ENCODE measurements around the gene BCOR.

Gene BCOR

DNA sequence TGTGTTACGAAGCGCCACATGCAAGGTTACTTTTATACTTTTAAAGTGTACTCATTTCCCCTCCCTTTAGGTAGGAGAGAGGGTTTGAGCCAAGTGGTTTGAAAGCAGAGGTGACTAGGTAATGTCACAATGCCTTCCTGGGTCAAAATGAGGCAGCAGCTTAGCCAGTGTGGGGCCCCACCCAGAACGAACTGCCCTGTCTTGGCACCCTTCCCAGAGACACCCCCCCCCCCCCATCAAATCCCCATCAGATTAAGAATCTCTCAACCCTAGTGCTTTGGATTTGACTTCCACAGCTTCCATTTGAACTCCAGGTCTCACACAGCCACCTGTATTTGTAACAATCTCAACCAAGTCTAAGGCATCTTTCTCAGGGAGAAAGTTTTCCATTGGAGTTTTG is 31.1 kb downstream of the BCOR start:
- in situ Hi-C loops (cut with HindIII; ENCODE audit: low sequenced_read_pairs) = no loop called here

GRCh38 chrX:40065296-40066046 is 32.3 kb downstream of the BCOR start:
- in situ Hi-C loops (cut with HindIII; ENCODE audit: low sequenced_read_pairs) = no loop called here

GRCh38 chrX:40064055-40064597 is 33.6 kb downstream of the BCOR start:
- in situ Hi-C loops (cut with HindIII; ENCODE audit: low sequenced_read_pairs) = no loop called here

DNA sequence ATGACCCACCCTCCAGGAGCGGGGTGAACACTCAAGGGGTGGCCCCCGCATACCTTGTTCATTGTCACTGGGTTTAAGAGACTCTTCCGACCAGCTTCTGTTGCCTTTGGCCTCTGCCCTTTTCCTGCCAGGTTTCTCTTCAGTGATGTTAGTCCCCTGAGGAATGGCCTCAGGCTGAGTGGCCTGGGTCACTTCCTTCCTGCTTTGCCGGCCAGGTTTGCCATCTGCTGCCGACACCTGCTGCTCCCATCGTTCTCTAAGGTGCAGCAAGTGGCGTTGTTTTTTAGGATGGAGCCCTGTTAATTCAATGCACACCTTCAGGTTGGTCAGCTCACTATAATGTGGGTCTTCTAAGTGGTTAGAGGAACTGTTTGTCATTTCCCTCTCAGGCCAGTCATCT is 34.2 kb downstream of the BCOR start:
- in situ Hi-C loops (cut with HindIII; ENCODE audit: low sequenced_read_pairs) = no loop called here

- in situ Hi-C loops (cut with HindIII; ENCODE audit: low sequenced_read_pairs) = no loop called here
Observed at GRCh38 chrX:40062525-40063155, 35.1 kb downstream of the BCOR start.

DNA sequence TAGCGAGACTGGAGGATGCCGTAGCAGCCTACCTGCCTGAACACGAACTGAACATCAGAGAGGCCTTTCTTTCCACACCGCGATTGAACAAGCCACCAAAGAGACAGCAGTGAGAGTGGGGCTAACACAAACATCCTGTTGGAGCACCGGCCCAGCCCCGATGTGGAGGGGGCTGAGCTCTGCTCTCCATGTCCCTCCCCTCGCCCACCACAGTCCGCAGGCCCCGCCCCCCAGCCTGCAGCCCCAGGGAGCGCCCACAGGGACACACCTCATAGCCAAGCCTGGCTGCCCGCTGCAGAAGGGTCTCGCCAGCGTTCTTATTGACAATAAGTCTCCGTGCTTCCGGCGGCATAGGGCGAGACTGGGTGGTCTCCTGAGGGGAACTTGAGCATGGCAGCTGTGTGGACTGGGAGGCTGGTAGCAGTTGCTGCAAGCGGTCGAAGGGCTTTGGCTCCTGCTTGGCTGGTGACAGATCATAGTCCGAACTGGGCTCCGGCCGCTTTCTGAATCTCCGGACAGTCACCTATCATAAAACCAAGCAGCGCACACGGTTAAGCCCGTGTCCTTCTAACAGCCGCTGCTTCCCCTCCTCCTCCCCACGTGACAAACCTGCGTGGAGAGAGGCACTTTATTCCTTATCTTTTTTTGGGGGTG is 35.8 kb downstream of the BCOR start:
- in situ Hi-C loops (cut with HindIII; ENCODE audit: low sequenced_read_pairs) = no loop called here

- in situ Hi-C loops (cut with HindIII; ENCODE audit: low sequenced_read_pairs) = no loop called here
Observed at GRCh38 chrX:40061005-40061404, 36.8 kb downstream of the BCOR start.

GRCh38 chrX:40060356-40060845 is 37.4 kb downstream of the BCOR start:
- in situ Hi-C loops (cut with HindIII; ENCODE audit: low sequenced_read_pairs) = no loop called here

GRCh38 chrX:40058719-40059118 is 39.0 kb downstream of the BCOR start:
- in situ Hi-C loops (cut with HindIII; ENCODE audit: low sequenced_read_pairs) = no loop called here

GRCh38 chrX:40057405-40057804 is 40.4 kb downstream of the BCOR start:
- in situ Hi-C loops (cut with HindIII; ENCODE audit: low sequenced_read_pairs) = no loop called here

GRCh38 chrX:40056420-40056819 is 41.3 kb downstream of the BCOR start:
- in situ Hi-C loops (cut with HindIII; ENCODE audit: low sequenced_read_pairs) = no loop called here

GRCh38 chrX:40055495-40055894 is 42.3 kb downstream of the BCOR start:
- in situ Hi-C loops (cut with HindIII; ENCODE audit: low sequenced_read_pairs) = no loop called here

DNA sequence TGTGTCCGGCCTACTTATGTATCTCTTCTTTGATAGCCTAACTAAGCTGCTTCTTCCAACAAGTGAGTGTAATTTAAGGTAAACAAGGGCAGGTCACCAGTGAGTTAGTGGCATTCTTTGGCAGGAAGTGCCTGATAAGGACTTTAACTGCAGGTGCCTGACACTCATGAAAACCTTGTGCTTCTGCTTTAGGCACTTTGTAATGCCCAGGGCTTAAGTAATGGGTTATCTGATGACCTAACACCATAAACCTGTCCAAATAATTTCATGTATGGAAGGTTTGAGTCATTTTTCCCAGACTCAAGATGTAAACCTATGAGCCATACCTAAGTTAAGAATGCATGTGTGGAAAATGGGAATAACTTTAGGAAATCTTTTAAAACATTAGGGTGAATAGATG is 43.0 kb downstream of the BCOR start:
- in situ Hi-C loops (cut with HindIII; ENCODE audit: low sequenced_read_pairs) = no loop called here

DNA sequence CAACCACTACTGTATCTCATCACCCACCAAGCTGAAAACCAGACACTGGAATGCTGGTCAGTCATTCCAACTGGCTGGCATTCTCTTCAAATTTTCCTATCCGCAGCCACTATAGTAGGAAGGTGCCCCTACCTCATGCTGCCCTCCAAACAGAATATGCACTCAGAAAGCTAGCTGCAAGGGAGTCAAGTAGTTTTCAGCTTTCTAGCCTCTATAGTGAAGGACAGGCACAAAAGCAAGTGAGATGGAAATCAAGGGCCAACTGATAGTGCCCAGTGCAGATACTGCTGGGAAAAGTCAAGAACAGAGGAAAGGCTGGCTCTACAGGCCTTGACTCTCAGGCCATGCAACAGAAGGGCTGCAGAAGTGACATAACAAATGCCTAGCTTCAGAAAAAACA is 47.2 kb downstream of the BCOR start:
- in situ Hi-C loops (cut with HindIII; ENCODE audit: low sequenced_read_pairs) = no loop called here

GRCh38 chrX:40049084-40049641 is 48.6 kb downstream of the BCOR start:
- in situ Hi-C loops (cut with HindIII; ENCODE audit: low sequenced_read_pairs) = no loop called here

GRCh38 chrX:40047485-40047884 is 50.3 kb downstream of the BCOR start:
- in situ Hi-C loops (cut with HindIII; ENCODE audit: low sequenced_read_pairs) = no loop called here

- in situ Hi-C loops (cut with HindIII; ENCODE audit: low sequenced_read_pairs) = no loop called here
Observed at GRCh38 chrX:40043895-40044294, 53.9 kb downstream of the BCOR start.

DNA sequence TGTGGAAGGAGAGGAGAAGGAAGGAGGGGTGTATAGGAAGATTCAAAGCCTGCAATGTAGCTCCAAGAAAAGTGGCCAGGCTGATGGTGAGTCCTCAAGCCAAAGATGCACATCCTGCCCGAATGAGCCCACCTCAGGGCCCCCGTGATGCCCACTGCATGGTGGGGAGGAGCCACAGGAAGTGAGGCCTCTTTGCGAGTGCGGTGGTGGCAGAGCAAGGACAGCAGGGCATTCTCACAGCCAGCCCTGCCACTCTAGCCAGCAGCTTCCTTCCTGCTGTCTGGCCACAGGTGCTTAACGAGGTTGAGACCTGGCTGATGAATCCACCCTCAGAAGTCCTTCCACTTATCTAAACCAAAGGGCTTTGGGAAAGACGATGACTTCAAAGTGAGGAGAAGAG is 55.8 kb downstream of the BCOR start:
- in situ Hi-C loops (cut with HindIII; ENCODE audit: low sequenced_read_pairs) = no loop called here

DNA sequence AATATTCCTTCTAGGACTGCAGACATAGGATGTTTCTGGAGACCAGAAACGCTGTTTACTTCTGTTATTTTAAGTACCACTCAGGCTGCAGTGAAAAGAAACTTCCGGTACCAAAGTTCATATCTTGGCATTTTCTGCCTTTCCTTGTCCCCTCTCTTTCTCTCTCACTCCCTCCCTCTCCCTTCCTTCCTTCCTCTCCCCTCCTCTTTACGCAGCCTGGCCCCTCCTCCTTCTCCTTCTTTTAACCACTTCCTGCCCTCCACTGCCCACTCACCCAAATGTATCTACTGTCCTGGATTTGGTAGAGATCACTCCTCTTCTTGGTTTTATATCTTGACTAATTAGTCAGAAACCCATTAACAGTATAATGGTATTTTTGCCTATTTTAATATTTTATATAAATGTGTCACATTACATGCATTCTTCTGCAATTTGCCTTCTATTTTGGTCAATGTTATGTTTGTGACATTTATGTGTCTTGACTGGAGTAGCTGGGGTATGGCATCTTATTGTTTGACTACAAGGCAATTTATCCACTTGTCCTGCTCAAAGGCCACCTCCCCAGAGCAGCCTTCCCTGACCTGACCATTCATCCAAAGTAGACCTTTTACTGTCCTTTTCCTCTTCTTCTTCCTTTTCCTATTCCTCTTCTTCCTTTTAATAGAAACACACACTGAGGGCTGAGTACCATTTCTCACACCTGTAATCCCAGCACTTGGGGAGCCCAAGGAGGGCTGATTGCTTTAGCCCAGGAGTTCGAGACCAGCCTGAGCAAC is 56.9 kb downstream of the BCOR start:
- in situ Hi-C loops (cut with HindIII; ENCODE audit: low sequenced_read_pairs) = no loop called here

DNA sequence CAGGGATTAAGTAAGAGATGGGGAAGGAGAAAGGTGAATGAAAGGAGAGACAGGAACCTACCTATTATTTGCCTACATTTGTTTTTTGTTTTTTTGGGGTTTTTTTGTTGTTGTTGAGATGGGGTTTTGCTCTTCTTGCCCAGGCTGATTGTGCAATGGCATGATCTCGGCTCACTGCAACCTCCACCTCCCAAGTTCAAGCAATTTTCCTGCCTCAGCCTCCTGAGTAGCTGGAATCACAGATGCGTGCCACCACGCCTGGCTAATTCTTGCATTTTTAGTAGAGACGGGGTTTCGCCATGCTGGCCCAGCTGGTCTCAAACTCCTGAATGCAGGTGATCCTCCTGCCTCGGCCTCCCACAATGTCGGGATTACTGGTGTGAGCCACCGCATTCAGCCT is 57.9 kb downstream of the BCOR start:
- in situ Hi-C loops (cut with HindIII; ENCODE audit: low sequenced_read_pairs) = no loop called here

GRCh38 chrX:40037367-40037766 is 60.4 kb downstream of the BCOR start:
- in situ Hi-C loops (cut with HindIII; ENCODE audit: low sequenced_read_pairs) = no loop called here
